ENCODE results near the gene VSTM4. TPM values are rescaled to one million over a fixed set of nuclear protein-coding genes. Genes with fewer than 3 reads are reported as not detected.
A peak's percentile ranks its signal among the peaks of the same experiment; 100 is the strongest.

VSTM4 gene
- total RNA-seq: under 1 TPM; 0.25 to 0.38 TPM

- no peaks in the 10 kb centered on the region for H3K9me3 Mint-ChIP-seq
- peaks cover 0 to 6% of the 10 kb centered on the region in 2 donors for H3K4me1 Mint-ChIP-seq (ENCODE audit: low read depth in 2 of 2)
- H3K4me3 Mint-ChIP-seq: peak within 1 kb of the TSS; percentile 59
- ATAC-seq (peak; percentile 63 to 71), DNase-seq (ENCODE audit: low spot score) (no peak)
- no peaks in the 10 kb centered on the region for H3K36me3 Mint-ChIP-seq
- H3K27ac Mint-ChIP-seq: no peak within 1 kb of the TSS
- H3K27me3 Mint-ChIP-seq: peaks cover 3 to 8% of the 10 kb centered on the region in 2 donors
Observed at GRCh38 chr10:49115015-49115795, at the start of gene VSTM4. VSTM4 (minus strand) TSS chr10:49115522; CDS start chr10:49115485, 37 bp downstream.

- Mint-ChIP-seq H3K9me3 (no peaks in the 10 kb centered on the region), H3K27ac (peak overlapping the region; percentile 35 to 61), H3K36me3 (peaks cover 14% of the 10 kb centered on the region), H3K4me1 (ENCODE audit: low read depth in 2 of 2) (peaks cover 31 to 42% of the 10 kb centered on the region in 2 donors), H3K4me3 (peak overlapping the region; percentile 3), H3K27me3 (no peaks in the 10 kb centered on the region)
- DNase-seq (ENCODE audit: low spot score) (no peak), ATAC-seq (peak; percentile 69 to 74)
Observed at GRCh38 chr10:49164559-49165188, 49.4 kb upstream of the VSTM4 start.

GRCh38 chr10:49163741-49164140 is 48.4 kb upstream of the VSTM4 start:
- Mint-ChIP-seq H3K36me3 (peaks cover 19% of the 10 kb centered on the region), H3K4me3 (no peak overlapping the region), H3K27ac (peak overlapping the region in 1 of 2 donors; percentile 35), H3K27me3 (no peaks in the 10 kb centered on the region), H3K9me3 (no peaks in the 10 kb centered on the region), H3K4me1 (ENCODE audit: low read depth in 2 of 2) (peaks cover 28 to 42% of the 10 kb centered on the region in 2 donors)
- ATAC-seq (no peak), DNase-seq (ENCODE audit: low spot score) (no peak)

- H3K27ac Mint-ChIP-seq: no peak overlapping the region
- no peaks in the 10 kb centered on the region for H3K27me3 Mint-ChIP-seq
- H3K36me3 Mint-ChIP-seq: peaks cover 19% of the 10 kb centered on the region
- no peaks in the 10 kb centered on the region for H3K9me3 Mint-ChIP-seq
- ATAC-seq (no peak), DNase-seq (ENCODE audit: low spot score) (no peak)
- H3K4me3 Mint-ChIP-seq: no peak overlapping the region
- H3K4me1 Mint-ChIP-seq (ENCODE audit: low read depth in 2 of 2): peaks cover 26 to 35% of the 10 kb centered on the region in 2 donors
Observed at GRCh38 chr10:49162761-49163310, 47.5 kb upstream of the VSTM4 start.

- Mint-ChIP-seq H3K4me3 (no peak overlapping the region), H3K4me1 (ENCODE audit: low read depth in 2 of 2) (peaks cover 31 to 43% of the 10 kb centered on the region in 2 donors), H3K27me3 (no peaks in the 10 kb centered on the region), H3K9me3 (no peaks in the 10 kb centered on the region), H3K36me3 (peaks cover 26% of the 10 kb centered on the region), H3K27ac (no peak overlapping the region)
- no peak for DNase-seq (ENCODE audit: low spot score)
- ATAC-seq: no peak
Observed at GRCh38 chr10:49162063-49162462, 46.7 kb upstream of the VSTM4 start.

GRCh38 chr10:49161411-49161997 is 46.2 kb upstream of the VSTM4 start:
- H3K9me3 Mint-ChIP-seq: no peaks in the 10 kb centered on the region
- no peak for DNase-seq (ENCODE audit: low spot score)
- no peak for ATAC-seq
- peaks cover 28% of the 10 kb centered on the region for H3K36me3 Mint-ChIP-seq
- no peak overlapping the region for H3K27ac Mint-ChIP-seq
- no peaks in the 10 kb centered on the region for H3K27me3 Mint-ChIP-seq
- no peak overlapping the region for H3K4me3 Mint-ChIP-seq
- H3K4me1 Mint-ChIP-seq (ENCODE audit: low read depth in 2 of 2): peaks cover 34 to 46% of the 10 kb centered on the region in 2 donors

- H3K9me3 Mint-ChIP-seq: no peaks in the 10 kb centered on the region
- peaks cover 35 to 49% of the 10 kb centered on the region in 2 donors for H3K4me1 Mint-ChIP-seq (ENCODE audit: low read depth in 2 of 2)
- no peak overlapping the region for H3K27ac Mint-ChIP-seq
- no peaks in the 10 kb centered on the region for H3K27me3 Mint-ChIP-seq
- H3K4me3 Mint-ChIP-seq: no peak overlapping the region
- no peak for ATAC-seq
- no peak for DNase-seq (ENCODE audit: low spot score)
- H3K36me3 Mint-ChIP-seq: peaks cover 31% of the 10 kb centered on the region
Observed at GRCh38 chr10:49160814-49161213, 45.5 kb upstream of the VSTM4 start.

GRCh38 chr10:49160110-49160509 is 44.8 kb upstream of the VSTM4 start:
- peaks cover 35% of the 10 kb centered on the region for H3K36me3 Mint-ChIP-seq
- no peak for ATAC-seq
- H3K27ac Mint-ChIP-seq: peak overlapping the region in 1 of 2 donors; percentile 33
- H3K4me1 Mint-ChIP-seq (ENCODE audit: low read depth in 2 of 2): peaks cover 35 to 49% of the 10 kb centered on the region in 2 donors
- H3K9me3 Mint-ChIP-seq: no peaks in the 10 kb centered on the region
- DNase-seq (ENCODE audit: low spot score): no peak
- H3K27me3 Mint-ChIP-seq: no peaks in the 10 kb centered on the region
- no peak overlapping the region for H3K4me3 Mint-ChIP-seq

GRCh38 chr10:49158915-49159314 is 43.6 kb upstream of the VSTM4 start:
- no peaks in the 10 kb centered on the region for H3K9me3 Mint-ChIP-seq
- no peaks in the 10 kb centered on the region for H3K27me3 Mint-ChIP-seq
- no peak overlapping the region for H3K4me3 Mint-ChIP-seq
- DNase-seq (ENCODE audit: low spot score): no peak
- peaks cover 26 to 37% of the 10 kb centered on the region in 2 donors for H3K4me1 Mint-ChIP-seq (ENCODE audit: low read depth in 2 of 2)
- H3K27ac Mint-ChIP-seq: peak overlapping the region in 1 of 2 donors; percentile 33
- no peak for ATAC-seq
- H3K36me3 Mint-ChIP-seq: peaks cover 27% of the 10 kb centered on the region

GRCh38 chr10:49158404-49158803 is 43.1 kb upstream of the VSTM4 start:
- H3K36me3 Mint-ChIP-seq: peaks cover 27% of the 10 kb centered on the region
- ATAC-seq (no peak), DNase-seq (ENCODE audit: low spot score) (no peak)
- H3K4me1 Mint-ChIP-seq (ENCODE audit: low read depth in 2 of 2): peaks cover 26 to 37% of the 10 kb centered on the region in 2 donors
- no peak overlapping the region for H3K4me3 Mint-ChIP-seq
- no peaks in the 10 kb centered on the region for H3K27me3 Mint-ChIP-seq
- H3K9me3 Mint-ChIP-seq: no peaks in the 10 kb centered on the region
- no peak overlapping the region for H3K27ac Mint-ChIP-seq

- DNase-seq (ENCODE audit: low spot score): no peak
- H3K4me3 Mint-ChIP-seq: peak overlapping the region; percentile 59
- H3K9me3 Mint-ChIP-seq: no peaks in the 10 kb centered on the region
- peaks cover 26 to 37% of the 10 kb centered on the region in 2 donors for H3K4me1 Mint-ChIP-seq (ENCODE audit: low read depth in 2 of 2)
- H3K27ac Mint-ChIP-seq: peak overlapping the region; percentile 63 to 68
- no peaks in the 10 kb centered on the region for H3K27me3 Mint-ChIP-seq
- peak; percentile 77 to 80 for ATAC-seq
- peaks cover 27% of the 10 kb centered on the region for H3K36me3 Mint-ChIP-seq
Observed at GRCh38 chr10:49157229-49157628, 41.9 kb upstream of the VSTM4 start.

- ATAC-seq (no peak), DNase-seq (ENCODE audit: low spot score) (no peak)
- Mint-ChIP-seq H3K4me3 (no peak overlapping the region), H3K9me3 (no peaks in the 10 kb centered on the region), H3K27me3 (no peaks in the 10 kb centered on the region), H3K27ac (no peak overlapping the region), H3K36me3 (peaks cover 27% of the 10 kb centered on the region), H3K4me1 (ENCODE audit: low read depth in 2 of 2) (peaks cover 37 to 43% of the 10 kb centered on the region in 2 donors)
Observed at GRCh38 chr10:49154641-49155040, 39.3 kb upstream of the VSTM4 start.

GRCh38 chr10:49153971-49154370 is 38.6 kb upstream of the VSTM4 start:
- ATAC-seq (no peak), DNase-seq (ENCODE audit: low spot score) (no peak)
- H3K9me3 Mint-ChIP-seq: no peaks in the 10 kb centered on the region
- peaks cover 37 to 41% of the 10 kb centered on the region in 2 donors for H3K4me1 Mint-ChIP-seq (ENCODE audit: low read depth in 2 of 2)
- no peak overlapping the region for H3K4me3 Mint-ChIP-seq
- H3K36me3 Mint-ChIP-seq: peaks cover 22% of the 10 kb centered on the region
- no peaks in the 10 kb centered on the region for H3K27me3 Mint-ChIP-seq
- no peak overlapping the region for H3K27ac Mint-ChIP-seq

GRCh38 chr10:49153115-49153514 is 37.8 kb upstream of the VSTM4 start:
- ATAC-seq (no peak), DNase-seq (ENCODE audit: low spot score) (no peak)
- Mint-ChIP-seq H3K27ac (no peak overlapping the region), H3K9me3 (peaks cover 4% of the 10 kb centered on the region), H3K36me3 (peaks cover 27% of the 10 kb centered on the region), H3K4me1 (ENCODE audit: low read depth in 2 of 2) (peaks cover 34 to 41% of the 10 kb centered on the region in 2 donors), H3K4me3 (no peak overlapping the region), H3K27me3 (no peaks in the 10 kb centered on the region)
